NCI-H2227 (cell line): ENCODE results near the gene ARID5A.
"Not testable (repeated sequence)": the region's sequence is repeated elsewhere in the genome, so short reads cannot be mapped to it uniquely, and the experiment has no call there.

ENCODE experiments used
- DNase-seq: peaks from one replicate; lab custom pipeline; 2025; ENCODE audit not compliant: unreplicated experiment; lab: John Stamatoyannopoulos, UW

Gene ARID5A

GRCh38 chr2:96536445-96537065, at the start of gene ARID5A:
Gene ARID5A, plus strand, starts transcription at chr2:96536752. Its CDS starts 75 bp downstream, at chr2:96536827.
- DNase-seq, result peak; percentile 93

- DNase-seq, result no peak
Measured at GRCh38 chr2:96489261-96489660, 47.3 kb upstream of the ARID5A start.

- no peak for DNase-seq
Measured at GRCh38 chr2:96489663-96490062, 46.9 kb upstream of the ARID5A start.

DNA sequence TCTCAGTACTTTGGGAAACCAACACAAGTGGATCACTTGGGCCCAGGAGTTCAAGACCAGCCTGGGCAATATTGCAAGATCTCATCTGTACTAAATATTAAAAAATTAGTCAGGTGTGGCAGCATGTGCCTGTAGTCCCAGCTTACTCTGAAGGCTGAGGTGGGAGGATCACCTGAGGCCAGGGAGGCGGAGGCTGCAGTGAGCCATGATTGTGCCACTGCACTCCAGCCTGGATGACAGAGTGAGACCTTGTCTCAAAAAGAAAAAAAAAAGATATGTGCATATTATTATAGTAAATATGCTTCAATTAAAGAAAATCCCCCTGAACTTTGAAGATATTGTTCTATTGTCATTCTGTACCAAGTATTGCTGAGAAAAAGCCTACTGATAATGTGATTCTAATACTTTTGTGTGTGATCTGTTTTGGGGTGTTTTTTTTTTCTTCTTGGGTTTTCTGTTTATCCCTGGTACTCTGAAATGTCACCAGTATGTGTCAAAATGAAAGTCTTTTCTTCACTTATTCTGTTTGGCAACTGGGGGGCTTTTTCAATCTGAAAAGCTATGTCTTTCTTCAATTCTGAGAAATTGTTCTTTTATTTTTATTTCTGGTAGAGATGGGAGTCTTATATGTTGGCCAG, 44.6 kb upstream of the ARID5A start:
- no peak for DNase-seq

GRCh38 chr2:96493072-96493471, 43.5 kb upstream of the ARID5A start:
- DNase-seq, result no peak

DNA sequence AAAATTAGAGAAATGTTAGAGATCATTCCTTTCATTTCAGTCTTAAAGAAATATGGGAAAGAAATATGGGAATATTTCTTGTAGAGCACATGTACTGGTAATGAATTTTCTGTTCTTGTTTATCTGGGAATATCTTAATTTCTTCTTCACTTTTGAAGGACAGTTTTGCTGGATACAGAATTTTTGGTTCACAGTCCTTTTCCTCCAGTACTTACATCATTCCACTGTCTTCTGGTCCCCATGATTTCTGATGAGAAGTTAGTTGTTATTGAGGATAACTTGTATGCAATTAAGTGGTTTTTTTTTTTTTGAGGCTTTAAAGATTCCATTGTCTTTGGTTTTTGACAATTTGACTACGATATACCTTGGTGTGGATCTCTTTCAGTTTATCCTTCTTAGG, 42.4 kb upstream of the ARID5A start:
- DNase-seq, result no peak

GRCh38 chr2:96495982-96496629, 40.4 kb upstream of the ARID5A start:
- no peak for DNase-seq

DNA sequence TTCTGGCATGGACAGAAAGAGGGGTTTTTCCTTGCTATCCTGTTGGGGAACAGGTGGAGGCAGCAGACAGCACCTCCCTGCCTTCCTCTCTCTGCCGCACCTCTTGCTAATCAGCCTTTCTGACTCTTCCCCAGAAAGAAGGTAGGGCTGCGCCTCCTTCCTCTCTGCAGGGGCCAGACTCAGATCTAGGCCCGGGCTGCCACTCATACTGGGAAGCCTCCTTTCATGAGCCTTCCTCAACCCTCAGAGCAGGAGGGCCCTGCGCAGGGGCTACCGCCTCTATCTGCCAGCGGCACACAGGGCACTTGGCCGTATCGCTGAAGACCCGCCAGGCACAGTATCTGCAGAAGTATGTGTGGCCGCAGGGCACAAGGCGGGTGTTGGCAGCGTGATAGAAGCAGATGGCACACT, 38.5 kb upstream of the ARID5A start:
- DNase-seq, result no peak

GRCh38 chr2:96498611-96499010, 37.9 kb upstream of the ARID5A start:
- DNase-seq, result not testable (repeated sequence)

DNA sequence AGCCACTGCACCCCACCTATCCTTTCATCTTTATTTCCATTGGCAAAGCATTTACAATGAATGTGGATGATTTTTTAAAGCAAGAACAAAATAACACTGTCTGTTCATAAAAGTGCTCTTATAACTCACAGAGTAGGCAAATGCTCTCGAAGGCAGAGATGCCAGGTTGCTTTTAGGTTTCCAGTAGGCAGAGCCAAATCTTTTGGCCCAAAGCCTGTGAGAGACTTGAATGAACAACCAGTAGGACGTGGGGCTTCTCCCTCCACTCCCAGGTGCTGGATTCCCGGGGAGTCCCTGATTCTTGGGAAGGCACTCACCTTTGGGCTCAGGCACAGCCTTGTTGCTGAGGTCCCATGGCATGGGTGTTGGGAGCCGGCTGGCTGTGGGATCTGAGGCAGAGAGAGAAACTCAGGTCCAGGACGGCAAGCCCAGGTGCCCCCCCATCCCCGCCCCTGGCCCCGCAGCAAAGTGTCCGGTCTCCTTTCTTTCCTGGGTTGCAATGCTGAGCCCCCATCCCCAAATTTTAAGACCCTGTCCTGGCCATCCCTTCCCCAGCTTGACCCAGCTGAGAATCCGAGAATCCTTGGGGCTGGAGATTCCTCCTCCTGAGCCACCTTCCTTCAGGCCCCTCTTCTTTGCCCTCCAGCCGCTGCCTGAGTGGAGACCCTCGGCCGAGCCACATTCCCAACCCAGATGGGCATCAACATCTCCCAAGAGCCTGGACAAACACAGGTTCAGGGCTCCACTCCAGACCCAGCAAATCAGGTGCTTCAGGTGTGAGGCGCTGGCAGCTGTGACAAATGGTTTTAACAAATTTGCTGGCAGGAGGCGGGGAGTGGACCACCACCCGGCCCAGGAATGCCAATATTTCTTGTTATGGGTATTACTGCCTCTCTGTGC, 37.2 kb upstream of the ARID5A start:
- DNase-seq, result no peak

- DNase-seq, result no peak
Measured at GRCh38 chr2:96500385-96501066, 36.0 kb upstream of the ARID5A start.

- DNase-seq, result no peak
Measured at GRCh38 chr2:96501471-96501874, 35.1 kb upstream of the ARID5A start.

- DNase-seq, result no peak
Measured at GRCh38 chr2:96501886-96502810, 34.4 kb upstream of the ARID5A start.

- no peak for DNase-seq
Measured at GRCh38 chr2:96502891-96503636, 33.5 kb upstream of the ARID5A start.

- no peak for DNase-seq
Measured at GRCh38 chr2:96503637-96504243, 32.8 kb upstream of the ARID5A start.

- DNase-seq, result no peak
Measured at GRCh38 chr2:96505231-96505889, 31.2 kb upstream of the ARID5A start, which contains the start of gene NEURL3. Gene NEURL3, minus strand, starts transcription at chr2:96505357. Its CDS starts 71 bp downstream, at chr2:96505286.

DNA sequence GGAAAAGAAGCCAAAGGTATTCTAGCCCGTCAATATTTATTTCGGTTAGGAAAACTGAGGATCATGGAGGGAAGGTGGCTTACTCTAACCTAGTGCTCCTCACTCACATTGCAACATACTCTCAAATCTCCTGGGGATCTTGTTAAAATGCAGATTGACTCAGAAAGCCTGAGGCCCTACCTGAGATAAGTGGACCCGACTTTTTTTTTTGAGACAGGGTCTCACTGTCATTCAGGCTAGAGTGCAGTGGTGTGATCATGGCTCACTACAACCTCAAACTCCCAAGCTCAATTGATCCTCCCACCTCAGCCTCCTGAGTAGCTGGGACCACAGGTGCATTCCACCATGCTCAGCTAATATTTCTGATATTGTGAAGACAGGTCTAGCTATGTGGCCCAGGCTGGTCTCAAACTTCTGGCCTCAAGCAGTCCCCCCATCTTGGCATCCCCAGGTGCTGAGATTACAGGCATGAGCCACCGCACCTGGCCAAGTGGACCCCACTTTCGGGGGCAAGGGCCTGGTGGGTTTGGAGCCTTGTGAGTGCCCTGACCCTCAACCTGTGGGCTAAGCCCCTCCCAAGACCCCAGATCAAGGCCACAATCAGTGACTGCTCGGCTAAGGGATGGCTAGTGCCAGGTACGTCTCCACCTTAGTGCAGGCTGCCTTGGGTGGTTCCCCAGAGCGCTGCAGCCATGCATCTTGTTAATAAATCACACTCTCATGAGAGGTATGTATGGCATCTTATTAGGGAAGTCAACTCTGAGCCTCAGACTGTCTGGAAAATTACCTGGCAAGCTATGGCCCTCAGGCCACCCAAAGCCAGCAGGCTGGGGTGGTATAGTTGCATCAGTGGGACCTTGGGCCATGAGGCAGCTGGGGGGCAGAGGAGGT, 30.3 kb upstream of the ARID5A start:
- no peak for DNase-seq
